ENCODE results near the gene RIN1. TPM values are rescaled to one million over a fixed set of nuclear protein-coding genes. Genes with fewer than 3 reads are reported as not detected.
"Not testable (repeated sequence)": the region's sequence is repeated elsewhere in the genome, so short reads cannot be mapped to it uniquely, and the experiment has no call there.

The RIN1 gene
- total RNA-seq, 2 experiments from 2014 or later, result 1.3 TPM

GRCh38 chr11:66315498-66315885 lies 20.7 kb downstream of the RIN1 start:
- ChIA-PET POLR2A (interaction anchor here (0.6 to 3.9 kb wide), 8 partner anchors 9 to 244 kb away, joined by 3 to 33 read pairs (median 3); partner anchors contain the start of genes B4GAT1, BRMS1, SLC29A2 and YIF1A), CTCF (interaction anchor here (0.8 to 1.9 kb wide), 5 partner anchors 11 to 424 kb away, joined by 3 to 8 read pairs (median 4); partner anchors contain the start of gene CCDC85B)
- H3K27ac Mint-ChIP-seq, result peak overlapping the region; percentile 99
- ATAC-seq, result no peak
- no peaks in the 10 kb centered on the region for H3K27me3 Mint-ChIP-seq (ENCODE audit: low read depth)
- no peak for DNase-seq
- H3K36me3 Mint-ChIP-seq (ENCODE audit: low read depth), result peaks cover 42% of the 10 kb centered on the region
- H3K4me3 Mint-ChIP-seq, result peak overlapping the region; percentile 87
- H3K4me1 Mint-ChIP-seq (ENCODE audit: low read depth), result peaks cover 63% of the 10 kb centered on the region
- peaks cover 13% of the 10 kb centered on the region for H3K9me3 Mint-ChIP-seq (ENCODE audit: insufficient read depth)

GRCh38 chr11:66314561-66315497 lies 21.4 kb downstream of the RIN1 start:
- no peak for ATAC-seq
- H3K27ac Mint-ChIP-seq, result peak overlapping the region; percentile 99
- H3K36me3 Mint-ChIP-seq (ENCODE audit: low read depth), result peaks cover 36% of the 10 kb centered on the region
- POLR2A ChIA-PET, result interaction anchor here (0.6 to 3.9 kb wide), 11 partner anchors 9 to 243 kb away, joined by 3 to 33 read pairs (median 5); partner anchors contain the start of genes B4GAT1, BRMS1, RIN1 and SLC29A2
- DNase-seq, result no peak
- H3K4me3 Mint-ChIP-seq, result peak overlapping the region; percentile 87
- peaks cover 8% of the 10 kb centered on the region for H3K9me3 Mint-ChIP-seq (ENCODE audit: insufficient read depth)
- CTCF ChIA-PET, result interaction anchor here (0.9 to 5.5 kb wide), 8 partner anchors 11 to 424 kb away, joined by 3 to 194 read pairs (median 6); partner anchors contain the start of genes CCDC85B, RIN1 and SLC29A2
- H3K4me1 Mint-ChIP-seq (ENCODE audit: low read depth), result peaks cover 56% of the 10 kb centered on the region
- H3K27me3 Mint-ChIP-seq (ENCODE audit: low read depth), result no peaks in the 10 kb centered on the region

GRCh38 chr11:66314186-66314501 lies 22.1 kb downstream of the RIN1 start:
- H3K27me3 Mint-ChIP-seq (ENCODE audit: low read depth), result no peaks in the 10 kb centered on the region
- H3K36me3 Mint-ChIP-seq (ENCODE audit: low read depth), result peaks cover 31% of the 10 kb centered on the region
- peak overlapping the region; percentile 99 for H3K27ac Mint-ChIP-seq
- CTCF ChIA-PET, result interaction anchor here (1.3 to 5.5 kb wide), 5 partner anchors 12 to 72 kb away, joined by 3 to 194 read pairs (median 79); partner anchors contain the start of genes B4GAT1, BRMS1, RIN1 and SLC29A2
- POLR2A ChIA-PET, result interaction anchor here (0.9 to 3.7 kb wide), 6 partner anchors 10 to 58 kb away, joined by 3 to 28 read pairs (median 15); partner anchors contain the start of genes BRMS1, RIN1 and SLC29A2
- no peak for ATAC-seq
- DNase-seq, result no peak
- H3K4me3 Mint-ChIP-seq, result peak overlapping the region; percentile 87
- peaks cover 2% of the 10 kb centered on the region for H3K9me3 Mint-ChIP-seq (ENCODE audit: insufficient read depth)
- peaks cover 50% of the 10 kb centered on the region for H3K4me1 Mint-ChIP-seq (ENCODE audit: low read depth)

- H3K9me3 Mint-ChIP-seq (ENCODE audit: insufficient read depth), result no peaks in the 10 kb centered on the region
- ATAC-seq (no peak), DNase-seq (no peak)
- no peaks in the 10 kb centered on the region for H3K27me3 Mint-ChIP-seq (ENCODE audit: low read depth)
- peak overlapping the region; percentile 99 for H3K27ac Mint-ChIP-seq
- CTCF ChIA-PET, result interaction anchor here (1.0 to 6.3 kb wide), 14 partner anchors 9 to 364 kb away, joined by 3 to 194 read pairs (median 31); partner anchors contain the start of genes B4GAT1, BRMS1, RBM4B and RIN1
- peaks cover 25% of the 10 kb centered on the region for H3K36me3 Mint-ChIP-seq (ENCODE audit: low read depth)
- H3K4me1 Mint-ChIP-seq (ENCODE audit: low read depth), result peaks cover 44% of the 10 kb centered on the region
- POLR2A ChIA-PET, result interaction anchor here (0.9 to 3.7 kb wide), 13 partner anchors 11 to 59 kb away, joined by 3 to 45 read pairs (median 7); partner anchors contain the start of genes BRMS1, RIN1, SLC29A2 and YIF1A
- peak overlapping the region; percentile 87 for H3K4me3 Mint-ChIP-seq
Observed at GRCh38 chr11:66313321-66314185, 22.7 kb downstream of the RIN1 start.

- peak overlapping the region; percentile 99 for H3K27ac Mint-ChIP-seq
- POLR2A ChIA-PET, result interaction anchor here (1.0 to 3.7 kb wide), 14 partner anchors 9 to 59 kb away, joined by 3 to 45 read pairs (median 7); partner anchors contain the start of genes BRMS1, RIN1, SLC29A2 and YIF1A
- H3K4me1 Mint-ChIP-seq (ENCODE audit: low read depth), result peaks cover 36% of the 10 kb centered on the region
- CTCF ChIA-PET, result interaction anchor here (0.6 to 6.3 kb wide), 22 partner anchors 9 to 365 kb away, joined by 3 to 194 read pairs (median 12); partner anchors contain the start of genes B4GAT1, BRMS1, MRPL11 and RBM4B
- peak; percentile 76 for ATAC-seq
- H3K4me3 Mint-ChIP-seq, result peak overlapping the region; percentile 87
- H3K27me3 Mint-ChIP-seq (ENCODE audit: low read depth), result no peaks in the 10 kb centered on the region
- no peaks in the 10 kb centered on the region for H3K9me3 Mint-ChIP-seq (ENCODE audit: insufficient read depth)
- H3K36me3 Mint-ChIP-seq (ENCODE audit: low read depth), result peaks cover 25% of the 10 kb centered on the region
- DNase-seq, result peak; percentile 100
Observed at GRCh38 chr11:66312549-66313320, 23.5 kb downstream of the RIN1 start.

GRCh38 chr11:66311965-66312548 lies 24.2 kb downstream of the RIN1 start:
- Mint-ChIP-seq H3K36me3 (ENCODE audit: low read depth) (peaks cover 25% of the 10 kb centered on the region), H3K4me3 (peak overlapping the region; percentile 87), H3K4me1 (ENCODE audit: low read depth) (peaks cover 29% of the 10 kb centered on the region), H3K27ac (peak overlapping the region; percentile 99), H3K27me3 (ENCODE audit: low read depth) (no peaks in the 10 kb centered on the region), H3K9me3 (ENCODE audit: insufficient read depth) (no peaks in the 10 kb centered on the region)
- ATAC-seq (peak; percentile 74), DNase-seq (peak; percentile 98)
- ChIA-PET CTCF (interaction anchor here (0.6 to 6.3 kb wide), 34 partner anchors 10 to 366 kb away, joined by 3 to 194 read pairs (median 6); partner anchors contain the start of genes B4GAT1, BRMS1, MRPL11 and RAB1B), POLR2A (interaction anchor here (0.6 to 3.7 kb wide), 17 partner anchors 10 to 358 kb away, joined by 3 to 45 read pairs (median 7); partner anchors contain the start of genes B4GAT1, BRMS1, RIN1 and SLC29A2)

GRCh38 chr11:66311470-66311964 lies 24.7 kb downstream of the RIN1 start:
- POLR2A ChIA-PET, result interaction anchor here (0.6 to 3.7 kb wide), 12 partner anchors 10 to 358 kb away, joined by 3 to 45 read pairs (median 6); partner anchors contain the start of genes B4GAT1, BRMS1, RIN1 and YIF1A
- H3K4me1 Mint-ChIP-seq (ENCODE audit: low read depth), result peaks cover 28% of the 10 kb centered on the region
- ATAC-seq (no peak), DNase-seq (no peak)
- CTCF ChIA-PET, result interaction anchor here (0.6 to 6.3 kb wide), 34 partner anchors 11 to 366 kb away, joined by 3 to 194 read pairs (median 5); partner anchors contain the start of genes B4GAT1, BRMS1, DPP3 and MRPL11
- H3K27ac Mint-ChIP-seq, result peak overlapping the region; percentile 99
- H3K36me3 Mint-ChIP-seq (ENCODE audit: low read depth), result peaks cover 25% of the 10 kb centered on the region
- H3K9me3 Mint-ChIP-seq (ENCODE audit: insufficient read depth), result no peaks in the 10 kb centered on the region
- peak overlapping the region; percentile 87 for H3K4me3 Mint-ChIP-seq
- no peaks in the 10 kb centered on the region for H3K27me3 Mint-ChIP-seq (ENCODE audit: low read depth)

GRCh38 chr11:66310803-66311440 lies 25.3 kb downstream of the RIN1 start:
- POLR2A ChIA-PET, result interaction anchor here (0.6 to 3.7 kb wide), 11 partner anchors 10 to 40 kb away, joined by 3 to 45 read pairs (median 6); partner anchors contain the start of genes B4GAT1, BRMS1, RIN1 and YIF1A

GRCh38 chr11:66310324-66310723 lies 25.9 kb downstream of the RIN1 start:
- ChIA-PET POLR2A (no interaction called here), CTCF (interaction anchor here (1.1 to 6.3 kb wide), 9 partner anchors 11 to 367 kb away, joined by 4 to 194 read pairs (median 37); partner anchors contain the start of genes B4GAT1, BRMS1, RBM4B and RIN1)
- no peak for DNase-seq
- Mint-ChIP-seq H3K27ac (no peak overlapping the region), H3K27me3 (ENCODE audit: low read depth) (no peaks in the 10 kb centered on the region), H3K9me3 (ENCODE audit: insufficient read depth) (no peaks in the 10 kb centered on the region), H3K4me1 (ENCODE audit: low read depth) (peaks cover 20% of the 10 kb centered on the region), H3K36me3 (ENCODE audit: low read depth) (peaks cover 16% of the 10 kb centered on the region), H3K4me3 (no peak overlapping the region)
- ATAC-seq, result no peak

More at GRCh38 chr11:66310803-66311440, 25.3 kb downstream of the RIN1 start:
- H3K9me3 Mint-ChIP-seq (ENCODE audit: insufficient read depth); DNase-seq; H3K27ac Mint-ChIP-seq; H3K27me3 Mint-ChIP-seq (ENCODE audit: low read depth); ATAC-seq; H3K4me3 Mint-ChIP-seq: not testable (repeated sequence)
- Mint-ChIP-seq H3K4me1 (ENCODE audit: low read depth) (peaks cover 25% of the 10 kb centered on the region), H3K36me3 (ENCODE audit: low read depth) (peaks cover 22% of the 10 kb centered on the region)
- CTCF ChIA-PET, result interaction anchor here (0.6 to 6.3 kb wide), 33 partner anchors 11 to 367 kb away, joined by 3 to 194 read pairs (median 5); partner anchors contain the start of genes B4GAT1, BRMS1, DPP3 and MRPL11
